Fibroblast of lung (primary cell): ENCODE measurements around the gene SLC6A8.

ENCODE experiments used
- CTCF ChIP-seq, 2 donors: IDR thresholded peaks in 1 of 2; conservative IDR thresholded peaks in 1 of 2; 1 replicate in 1 of 2; 2 replicates in 1 of 2; pipeline ENCODE4 v1.5.1; 2011 to 2012; ENCODE audit warnings: low read length in 2 of 2, control low read depth in 1 of 2, inconsistent platforms in 1 of 2, low read depth in 1 of 2, mild to moderate bottlenecking in 1 of 2
- EZH2 ChIP-seq: IDR thresholded peaks from 2 replicates; pipeline ENCODE4 v1.5.1; 2012; ENCODE audit warnings: low read length, control low read depth, mild to moderate bottlenecking; ENCODE audit errors: missing control alignments

DNA sequence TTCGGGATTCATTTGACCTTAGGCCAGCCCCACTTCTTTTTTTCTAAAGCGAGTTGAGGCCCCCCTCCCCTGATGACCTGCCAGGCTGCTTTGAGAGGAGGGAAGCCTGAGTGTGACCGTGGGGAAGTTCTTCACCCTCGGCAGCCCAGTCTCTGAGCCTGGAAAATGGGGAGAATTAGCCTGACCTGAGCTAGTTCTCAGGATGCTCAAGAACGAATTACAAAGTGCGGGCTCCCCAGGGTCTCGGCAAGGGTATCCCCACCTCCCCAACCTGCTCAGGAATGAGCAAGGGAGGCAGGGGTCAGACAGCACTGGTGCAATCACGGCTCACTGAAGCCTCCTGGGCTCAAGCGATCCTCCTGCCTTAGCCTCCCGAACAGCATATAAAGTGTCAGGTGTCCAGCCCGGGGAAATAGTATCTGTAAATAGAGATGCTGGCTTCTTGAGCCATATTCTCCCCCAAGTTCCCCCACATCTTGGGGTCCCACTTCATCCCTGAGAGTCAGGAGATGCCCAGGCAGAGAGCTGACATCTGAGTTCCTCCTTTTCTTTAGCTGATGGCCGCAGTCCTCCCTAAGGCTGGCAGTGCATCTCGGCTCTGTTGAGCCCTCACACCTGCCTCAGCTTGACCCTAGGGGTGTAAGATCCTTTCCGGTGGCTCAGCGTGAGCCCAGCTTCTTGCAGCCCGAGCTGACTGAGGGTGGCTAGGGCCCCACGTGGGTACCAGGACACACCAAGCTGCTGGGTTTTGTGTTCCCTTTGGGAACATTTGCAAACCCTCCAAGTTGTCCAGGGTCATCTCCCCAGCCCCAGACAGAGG is 39.2 kb upstream of the SLC6A8 start:
- no peak for TF ChIP-seq CTCF (conservative IDR thresholded peaks at IDR 0.05 in 1 of 2, IDR thresholded peaks at IDR 0.05 in 1 of 2; ENCODE audit: low read depth in 1 of 2, low read length in 2 of 2)
- peak; percentile 59 for TF ChIP-seq EZH2
